WTC11 (cell line): ENCODE measurements around the gene HS3ST4. TPM values are rescaled to one million over a fixed set of nuclear protein-coding genes. Genes with fewer than 3 reads are reported as not detected.

ENCODE experiments used
- ATAC-seq: fragments of 200-7000 bp; cut with Tn5 transposase; 2 replicates; pipeline ENCODE4 v1.10.0; 2021; ENCODE audit warnings: mild to moderate bottlenecking, moderate library complexity
- CTCF ChIA-PET: fragments of 300-600 bp; sonication (Branson Sonifier 250); formaldehyde crosslinking; loops from one replicate; lab custom pipeline; 2021; ENCODE audit warnings: antibody characterized with exemption; lab: Charles Lee
- POLR2A ChIA-PET: fragments of 350-600 bp; sonication (Branson Sonifier 250); formaldehyde crosslinking; loops from one replicate; lab custom pipeline; 2021; ENCODE audit warnings: antibody characterized with exemption; lab: Charles Lee
- DNase-seq: peaks from one replicate; pipeline ENCODE4 v3.0.0; 2021; ENCODE audit warnings: low spot score
- H3K27ac Mint-ChIP-seq: 2 replicates; pipeline ENCODE4 v1.8.0; 2021; ENCODE audit warnings: mixed read lengths
- H3K27me3 Mint-ChIP-seq: 2 replicates; pipeline ENCODE4 v1.8.0; 2021; ENCODE audit warnings: low read depth, mild to moderate bottlenecking, moderate library complexity, mixed read lengths
- H3K36me3 Mint-ChIP-seq: 2 replicates; pipeline ENCODE4 v1.8.0; 2021; ENCODE audit warnings: mixed read lengths
- H3K4me1 Mint-ChIP-seq: 2 replicates; pipeline ENCODE4 v1.8.0; 2022; ENCODE audit warnings: mixed read lengths
- H3K4me3 Mint-ChIP-seq: 2 replicates; pipeline ENCODE4 v1.8.0; 2021; ENCODE audit warnings: mild to moderate bottlenecking, moderate library complexity, mixed read lengths
- H3K9me3 Mint-ChIP-seq: 2 replicates; pipeline ENCODE4 v1.8.0; 2021; ENCODE audit warnings: mixed read lengths
- ESRRA ChIP-seq: sonication (generic); formaldehyde crosslinking; IDR thresholded peaks from 2 replicates; pipeline ENCODE4 v1.8.1; 2022; ENCODE audit warnings: mild to moderate bottlenecking, missing genetic modification reagents, borderline replicate concordance
- GABPB1 ChIP-seq: sonication (generic); formaldehyde crosslinking; IDR thresholded peaks from 2 replicates; pipeline ENCODE4 v1.8.1; 2023; ENCODE audit warnings: mild to moderate bottlenecking, missing genetic modification reagents
- HMGA2 ChIP-seq: fragments of 250-450 bp; sonication (Bioruptor Pico); IDR thresholded peaks from 2 replicates; pipeline ENCODE4 v1.4.0; 2021; ENCODE audit warnings: mild to moderate bottlenecking, moderate library complexity
- KAT7 ChIP-seq: sonication (generic); formaldehyde crosslinking; IDR thresholded peaks from 2 replicates; pipeline ENCODE4 v1.8.1; 2023; ENCODE audit warnings: missing genetic modification reagents, mild to moderate bottlenecking, borderline replicate concordance
- MXD4 ChIP-seq: fragments of 250-450 bp; sonication (Bioruptor Pico); IDR thresholded peaks from 2 replicates; pipeline ENCODE4 v1.8.0; 2021; ENCODE audit warnings: mild to moderate bottlenecking, moderate library complexity, borderline replicate concordance
- NR1H2 ChIP-seq: sonication (generic); formaldehyde crosslinking; IDR thresholded peaks from 2 replicates; pipeline ENCODE4 v1.9.0; 2021; ENCODE audit warnings: mild to moderate bottlenecking, moderate library complexity, missing genetic modification reagents
- OVOL2 ChIP-seq: fragments of 250-450 bp; sonication (Bioruptor Pico); IDR thresholded peaks from 2 replicates; pipeline ENCODE4 v1.9.0; 2021; ENCODE audit warnings: mild to moderate bottlenecking, borderline replicate concordance
- PRRX2 ChIP-seq: fragments of 250-450 bp; sonication (Bioruptor Pico); IDR thresholded peaks from 2 replicates; pipeline ENCODE4 v1.8.0; 2021; ENCODE audit warnings: mild to moderate bottlenecking
- RORB ChIP-seq: fragments of 250-450 bp; sonication (Bioruptor Pico); IDR thresholded peaks from 2 replicates; pipeline ENCODE4 v1.9.0; 2021; ENCODE audit warnings: mild to moderate bottlenecking
- SMAD4 ChIP-seq: sonication (generic); formaldehyde crosslinking; IDR thresholded peaks from 2 replicates; pipeline ENCODE4 v1.8.0; 2022; ENCODE audit warnings: mild to moderate bottlenecking, missing genetic modification reagents
- TEAD1 ChIP-seq: sonication (generic); formaldehyde crosslinking; IDR thresholded peaks from 2 replicates; pipeline ENCODE4 v1.8.0; 2022; ENCODE audit warnings: mild to moderate bottlenecking, missing genetic modification reagents
- TEAD4 ChIP-seq: sonication (generic); formaldehyde crosslinking; IDR thresholded peaks from 2 replicates; pipeline ENCODE4 v1.8.0; 2022; ENCODE audit warnings: mild to moderate bottlenecking, missing genetic modification reagents
- ZBTB21 ChIP-seq: sonication (generic); formaldehyde crosslinking; IDR thresholded peaks from 2 replicates; pipeline ENCODE4 v1.8.1; 2023; ENCODE audit warnings: mild to moderate bottlenecking, missing genetic modification reagents, borderline replicate concordance
- ZNF138 ChIP-seq: sonication (generic); formaldehyde crosslinking; conservative IDR thresholded peaks from 2 replicates; pipeline ENCODE4 v1.8.1; 2022; ENCODE audit warnings: mild to moderate bottlenecking, moderate library complexity, missing genetic modification reagents
- ZNF219 ChIP-seq: sonication (generic); formaldehyde crosslinking; IDR thresholded peaks from 2 replicates; pipeline ENCODE4 v1.8.0; 2023; ENCODE audit warnings: missing genetic modification reagents, mild to moderate bottlenecking, borderline replicate concordance
- ZNF396 ChIP-seq: fragments of 250-450 bp; sonication (Bioruptor Pico); IDR thresholded peaks from 2 replicates; pipeline ENCODE4 v1.8.0; 2021; ENCODE audit warnings: mild to moderate bottlenecking, moderate library complexity, borderline replicate concordance
- ZNF416 ChIP-seq: fragments of 250-450 bp; sonication (Bioruptor Pico); IDR thresholded peaks from 2 replicates; pipeline ENCODE4 v1.9.0; 2021; ENCODE audit warnings: mild to moderate bottlenecking, inconsistent platforms
- total RNA-seq: library from RNA; stranded (reverse); gene quantifications from 3 replicates; pipeline ENCODE4 v1.2.3, GENCODE V29; 2021
- TF ChIP-seq, protein P1 (sequence below): sonication (generic); formaldehyde crosslinking; IDR thresholded peaks from 2 replicates; pipeline ENCODE4 v1.8.0; 2022; ENCODE audit warnings: mild to moderate bottlenecking, missing genetic modification reagents
- TF ChIP-seq, protein P2 (sequence below): fragments of 250-450 bp; sonication (Bioruptor Pico); IDR thresholded peaks from 2 replicates; pipeline ENCODE4 v1.8.0; 2021; ENCODE audit warnings: mild to moderate bottlenecking
- TF ChIP-seq, protein P3 (sequence below): sonication (generic); formaldehyde crosslinking; IDR thresholded peaks from 2 replicates; pipeline ENCODE4 v1.8.0; 2022; ENCODE audit warnings: mild to moderate bottlenecking, missing genetic modification reagents
- TF ChIP-seq, protein P4 (sequence below): fragments of 250-450 bp; sonication (Bioruptor Pico); IDR thresholded peaks from 2 replicates; pipeline ENCODE4 v1.9.0; 2021; ENCODE audit warnings: moderate library complexity, mild to moderate bottlenecking, inconsistent platforms, borderline replicate concordance
- TF ChIP-seq, protein P5 (sequence below): sonication (generic); formaldehyde crosslinking; IDR thresholded peaks from 2 replicates; pipeline ENCODE4 v1.8.1; 2022; ENCODE audit warnings: mild to moderate bottlenecking, moderate library complexity, missing genetic modification reagents
- TF ChIP-seq, protein P6 (sequence below): sonication (generic); formaldehyde crosslinking; IDR thresholded peaks from 2 replicates; pipeline ENCODE4 v1.8.0; 2022; ENCODE audit warnings: mild to moderate bottlenecking, missing genetic modification reagents
- TF ChIP-seq, protein P7 (sequence below): sonication (generic); formaldehyde crosslinking; IDR thresholded peaks from 2 replicates; pipeline ENCODE4 v1.8.1; 2023; ENCODE audit warnings: mild to moderate bottlenecking, missing genetic modification reagents
- TF ChIP-seq, protein P8 (sequence below): sonication (generic); formaldehyde crosslinking; IDR thresholded peaks from 2 replicates; pipeline ENCODE4 v1.8.1; 2022; ENCODE audit warnings: mild to moderate bottlenecking, missing genetic modification reagents, moderate library complexity, borderline replicate concordance

HS3ST4 gene
- total RNA-seq, 1 experiment from 2014 or later: 5.4 TPM

DNA sequence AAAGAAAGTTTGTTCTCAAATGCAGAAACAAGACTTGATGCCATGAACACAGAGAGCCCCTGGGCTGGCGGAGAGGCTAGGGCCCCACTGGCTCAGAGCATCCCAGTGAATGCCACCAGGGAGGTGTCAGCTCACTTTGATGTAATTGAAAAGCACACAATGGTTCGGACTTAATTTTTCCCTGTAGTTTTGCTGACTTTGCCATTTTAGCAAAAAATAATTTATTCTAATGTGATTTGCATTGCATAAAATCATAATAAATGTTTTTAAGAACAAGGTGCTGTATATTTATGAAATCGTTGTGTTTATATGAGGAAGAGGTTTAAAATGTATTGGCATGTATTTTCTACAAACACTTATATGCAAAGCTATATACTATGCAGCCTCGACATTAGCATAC is 140.5 kb downstream of the HS3ST4 start:
- Mint-ChIP-seq H3K4me1 (peaks cover 16% of the 10 kb centered on the region), H3K36me3 (peaks cover 13% of the 10 kb centered on the region), H3K9me3 (peaks cover 18% of the 10 kb centered on the region), H3K4me3 (no peak overlapping the region), H3K27ac (no peak overlapping the region), H3K27me3 (no peaks in the 10 kb centered on the region; the same call in 1 of the 2 replicates)
- ATAC-seq (no peak), DNase-seq (no peak)
- ChIA-PET CTCF (no interaction called here), POLR2A (no interaction called here)
- no peak for TF ChIP-seq SMAD4 (CRISPR knock-in tag)
- TF ChIP-seq, protein P1, sequence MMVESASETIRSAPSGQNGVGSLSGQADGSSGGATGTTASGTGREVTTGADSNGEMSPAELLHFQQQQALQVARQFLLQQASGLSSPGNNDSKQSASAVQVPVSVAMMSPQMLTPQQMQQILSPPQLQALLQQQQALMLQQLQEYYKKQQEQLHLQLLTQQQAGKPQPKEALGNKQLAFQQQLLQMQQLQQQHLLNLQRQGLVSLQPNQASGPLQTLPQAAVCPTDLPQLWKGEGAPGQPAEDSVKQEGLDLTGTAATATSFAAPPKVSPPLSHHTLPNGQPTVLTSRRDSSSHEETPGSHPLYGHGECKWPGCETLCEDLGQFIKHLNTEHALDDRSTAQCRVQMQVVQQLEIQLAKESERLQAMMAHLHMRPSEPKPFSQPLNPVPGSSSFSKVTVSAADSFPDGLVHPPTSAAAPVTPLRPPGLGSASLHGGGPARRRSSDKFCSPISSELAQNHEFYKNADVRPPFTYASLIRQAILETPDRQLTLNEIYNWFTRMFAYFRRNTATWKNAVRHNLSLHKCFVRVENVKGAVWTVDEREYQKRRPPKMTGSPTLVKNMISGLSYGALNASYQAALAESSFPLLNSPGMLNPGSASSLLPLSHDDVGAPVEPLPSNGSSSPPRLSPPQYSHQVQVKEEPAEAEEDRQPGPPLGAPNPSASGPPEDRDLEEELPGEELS: no peak

DNA sequence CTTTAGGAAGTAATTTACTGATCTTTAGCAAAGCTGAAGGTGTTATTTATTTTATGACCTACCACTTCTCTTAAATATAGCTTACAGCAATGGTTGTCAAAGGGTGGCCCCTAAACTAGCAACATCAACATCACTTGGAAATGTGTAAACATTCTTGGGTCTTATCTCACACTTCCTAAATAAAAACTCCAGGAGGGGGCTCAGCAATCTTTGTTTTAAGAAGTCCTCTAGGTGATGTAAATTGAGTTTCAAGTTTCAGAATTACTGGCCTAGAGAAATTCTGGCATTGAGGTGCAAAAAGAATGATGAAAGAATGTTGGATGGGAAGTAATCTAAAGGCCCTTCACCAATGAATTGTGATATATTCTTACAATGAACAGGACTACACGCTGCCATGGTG is 142.3 kb downstream of the HS3ST4 start:
- CTCF ChIA-PET: no interaction called here

DNA sequence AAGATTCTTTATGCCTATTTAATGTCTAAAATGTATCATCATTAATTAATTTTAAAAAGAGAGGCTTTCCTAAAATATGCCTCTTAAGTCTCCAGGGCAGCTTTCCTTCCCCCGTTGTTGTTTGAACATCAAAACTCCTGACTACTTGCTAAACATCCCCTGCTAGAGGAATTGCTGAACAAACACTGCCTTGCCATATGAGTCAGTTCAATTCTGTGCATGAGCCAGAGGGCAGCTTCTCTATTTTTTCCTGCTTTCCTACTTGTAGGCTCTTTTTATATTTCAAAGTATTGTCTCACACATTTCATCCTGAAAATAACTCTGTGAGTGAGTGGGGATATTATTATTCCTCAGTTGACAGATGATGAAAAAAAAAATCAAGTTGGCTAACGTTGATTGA is 143.4 kb downstream of the HS3ST4 start:
- Mint-ChIP-seq H3K27ac (no peak overlapping the region; the same call in 1 of the 2 replicates), H3K9me3 (peaks cover 10% of the 10 kb centered on the region; the same call in 1 of the 2 replicates), H3K4me3 (no peak overlapping the region), H3K36me3 (peaks cover 6% of the 10 kb centered on the region; the same call in 1 of the 2 replicates), H3K4me1 (peaks cover 32% of the 10 kb centered on the region), H3K27me3 (no peaks in the 10 kb centered on the region; the same call in 1 of the 2 replicates)
- ChIA-PET POLR2A (no interaction called here), CTCF (interaction anchor here (1.1 kb wide), 1 partner anchor 810 kb away, joined by 4 read pairs; no protein-coding TSS in a partner anchor)
- ATAC-seq: no peak
- no peak for DNase-seq
- no peak for TF ChIP-seq ZNF396 (CRISPR knock-in tag)
- TF ChIP-seq ESRRA: no peak
- TF ChIP-seq OVOL2 (CRISPR knock-in tag): no peak
- TF ChIP-seq TEAD1: no peak
- no peak for TF ChIP-seq ZNF138 (CRISPR knock-in tag)
- no peak for TF ChIP-seq MXD4 (CRISPR knock-in tag)
- TF ChIP-seq, protein P2, sequence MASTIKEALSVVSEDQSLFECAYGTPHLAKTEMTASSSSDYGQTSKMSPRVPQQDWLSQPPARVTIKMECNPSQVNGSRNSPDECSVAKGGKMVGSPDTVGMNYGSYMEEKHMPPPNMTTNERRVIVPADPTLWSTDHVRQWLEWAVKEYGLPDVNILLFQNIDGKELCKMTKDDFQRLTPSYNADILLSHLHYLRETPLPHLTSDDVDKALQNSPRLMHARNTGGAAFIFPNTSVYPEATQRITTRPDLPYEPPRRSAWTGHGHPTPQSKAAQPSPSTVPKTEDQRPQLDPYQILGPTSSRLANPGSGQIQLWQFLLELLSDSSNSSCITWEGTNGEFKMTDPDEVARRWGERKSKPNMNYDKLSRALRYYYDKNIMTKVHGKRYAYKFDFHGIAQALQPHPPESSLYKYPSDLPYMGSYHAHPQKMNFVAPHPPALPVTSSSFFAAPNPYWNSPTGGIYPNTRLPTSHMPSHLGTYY (CRISPR knock-in tag): no peak
- no peak for TF ChIP-seq ZBTB21 (CRISPR knock-in tag)
- no peak for TF ChIP-seq NR1H2
- TF ChIP-seq, protein P1: no peak
- no peak for TF ChIP-seq TEAD4 (CRISPR knock-in tag)

More for the DNA sequence above, 142.3 kb downstream of the HS3ST4 start:
- Mint-ChIP-seq H3K27ac (no peak overlapping the region), H3K36me3 (peaks cover 7% of the 10 kb centered on the region), H3K27me3 (no peaks in the 10 kb centered on the region; the same call in 1 of the 2 replicates), H3K9me3 (peaks cover 12% of the 10 kb centered on the region), H3K4me1 (peaks cover 26% of the 10 kb centered on the region), H3K4me3 (no peak overlapping the region)
- POLR2A ChIA-PET: no interaction called here
- ATAC-seq (no peak), DNase-seq (no peak)
- no peak for TF ChIP-seq ZNF219 (CRISPR knock-in tag)
- TF ChIP-seq ZNF396 (CRISPR knock-in tag): no peak
- TF ChIP-seq PRRX2: no peak
- TF ChIP-seq, protein P3, sequence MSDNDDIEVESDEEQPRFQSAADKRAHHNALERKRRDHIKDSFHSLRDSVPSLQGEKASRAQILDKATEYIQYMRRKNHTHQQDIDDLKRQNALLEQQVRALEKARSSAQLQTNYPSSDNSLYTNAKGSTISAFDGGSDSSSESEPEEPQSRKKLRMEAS: no peak
- TF ChIP-seq, protein P4, sequence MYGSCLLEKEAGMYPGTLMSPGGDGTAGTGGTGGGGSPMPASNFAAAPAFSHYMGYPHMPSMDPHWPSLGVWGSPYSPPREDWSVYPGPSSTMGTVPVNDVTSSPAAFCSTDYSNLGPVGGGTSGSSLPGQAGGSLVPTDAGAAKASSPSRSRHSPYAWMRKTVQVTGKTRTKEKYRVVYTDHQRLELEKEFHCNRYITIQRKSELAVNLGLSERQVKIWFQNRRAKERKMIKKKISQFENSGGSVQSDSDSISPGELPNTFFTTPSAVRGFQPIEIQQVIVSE (CRISPR knock-in tag): no peak
- TF ChIP-seq GABPB1: no peak
- TF ChIP-seq ZNF416 (CRISPR knock-in tag): no peak
- TF ChIP-seq, protein P5, sequence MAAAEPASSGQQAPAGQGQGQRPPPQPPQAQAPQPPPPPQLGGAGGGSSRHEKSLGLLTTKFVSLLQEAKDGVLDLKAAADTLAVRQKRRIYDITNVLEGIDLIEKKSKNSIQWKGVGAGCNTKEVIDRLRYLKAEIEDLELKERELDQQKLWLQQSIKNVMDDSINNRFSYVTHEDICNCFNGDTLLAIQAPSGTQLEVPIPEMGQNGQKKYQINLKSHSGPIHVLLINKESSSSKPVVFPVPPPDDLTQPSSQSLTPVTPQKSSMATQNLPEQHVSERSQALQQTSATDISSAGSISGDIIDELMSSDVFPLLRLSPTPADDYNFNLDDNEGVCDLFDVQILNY (CRISPR knock-in tag): no peak
- TF ChIP-seq, protein P6, sequence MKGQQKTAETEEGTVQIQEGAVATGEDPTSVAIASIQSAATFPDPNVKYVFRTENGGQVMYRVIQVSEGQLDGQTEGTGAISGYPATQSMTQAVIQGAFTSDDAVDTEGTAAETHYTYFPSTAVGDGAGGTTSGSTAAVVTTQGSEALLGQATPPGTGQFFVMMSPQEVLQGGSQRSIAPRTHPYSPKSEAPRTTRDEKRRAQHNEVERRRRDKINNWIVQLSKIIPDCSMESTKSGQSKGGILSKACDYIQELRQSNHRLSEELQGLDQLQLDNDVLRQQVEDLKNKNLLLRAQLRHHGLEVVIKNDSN (CRISPR knock-in tag): no peak
- no peak for TF ChIP-seq HMGA2 (CRISPR knock-in tag)
- TF ChIP-seq, protein P7, sequence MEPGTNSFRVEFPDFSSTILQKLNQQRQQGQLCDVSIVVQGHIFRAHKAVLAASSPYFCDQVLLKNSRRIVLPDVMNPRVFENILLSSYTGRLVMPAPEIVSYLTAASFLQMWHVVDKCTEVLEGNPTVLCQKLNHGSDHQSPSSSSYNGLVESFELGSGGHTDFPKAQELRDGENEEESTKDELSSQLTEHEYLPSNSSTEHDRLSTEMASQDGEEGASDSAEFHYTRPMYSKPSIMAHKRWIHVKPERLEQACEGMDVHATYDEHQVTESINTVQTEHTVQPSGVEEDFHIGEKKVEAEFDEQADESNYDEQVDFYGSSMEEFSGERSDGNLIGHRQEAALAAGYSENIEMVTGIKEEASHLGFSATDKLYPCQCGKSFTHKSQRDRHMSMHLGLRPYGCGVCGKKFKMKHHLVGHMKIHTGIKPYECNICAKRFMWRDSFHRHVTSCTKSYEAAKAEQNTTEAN (CRISPR knock-in tag): no peak
- TF ChIP-seq, protein P8, sequence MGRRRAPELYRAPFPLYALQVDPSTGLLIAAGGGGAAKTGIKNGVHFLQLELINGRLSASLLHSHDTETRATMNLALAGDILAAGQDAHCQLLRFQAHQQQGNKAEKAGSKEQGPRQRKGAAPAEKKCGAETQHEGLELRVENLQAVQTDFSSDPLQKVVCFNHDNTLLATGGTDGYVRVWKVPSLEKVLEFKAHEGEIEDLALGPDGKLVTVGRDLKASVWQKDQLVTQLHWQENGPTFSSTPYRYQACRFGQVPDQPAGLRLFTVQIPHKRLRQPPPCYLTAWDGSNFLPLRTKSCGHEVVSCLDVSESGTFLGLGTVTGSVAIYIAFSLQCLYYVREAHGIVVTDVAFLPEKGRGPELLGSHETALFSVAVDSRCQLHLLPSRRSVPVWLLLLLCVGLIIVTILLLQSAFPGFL (CRISPR knock-in tag): no peak
- no peak for TF ChIP-seq RORB (CRISPR knock-in tag)
- TF ChIP-seq KAT7: no peak
